Measurements from ENCODE around the gene HIGD1C.

DNA sequence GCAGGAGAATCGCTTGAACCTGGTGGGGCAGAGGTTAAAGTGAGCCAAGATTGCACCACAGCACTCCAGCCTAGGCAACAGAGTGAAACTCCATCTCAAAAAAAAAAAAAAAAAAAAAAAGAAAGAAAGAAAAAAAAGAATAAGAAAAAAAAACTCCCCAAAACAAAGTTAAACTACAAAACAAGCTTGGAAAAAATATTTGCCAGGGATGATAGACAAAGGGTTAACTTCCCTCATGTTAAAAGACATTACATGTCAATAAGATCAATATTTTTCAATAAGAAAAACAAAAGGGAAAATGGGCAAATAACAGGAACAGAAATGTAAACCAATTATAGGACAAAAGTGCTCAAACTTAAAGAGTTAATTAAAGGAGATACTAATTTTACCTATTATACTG lies 26.4 kb upstream of the HIGD1C start:
- TF ChIP-seq, protein P1, sequence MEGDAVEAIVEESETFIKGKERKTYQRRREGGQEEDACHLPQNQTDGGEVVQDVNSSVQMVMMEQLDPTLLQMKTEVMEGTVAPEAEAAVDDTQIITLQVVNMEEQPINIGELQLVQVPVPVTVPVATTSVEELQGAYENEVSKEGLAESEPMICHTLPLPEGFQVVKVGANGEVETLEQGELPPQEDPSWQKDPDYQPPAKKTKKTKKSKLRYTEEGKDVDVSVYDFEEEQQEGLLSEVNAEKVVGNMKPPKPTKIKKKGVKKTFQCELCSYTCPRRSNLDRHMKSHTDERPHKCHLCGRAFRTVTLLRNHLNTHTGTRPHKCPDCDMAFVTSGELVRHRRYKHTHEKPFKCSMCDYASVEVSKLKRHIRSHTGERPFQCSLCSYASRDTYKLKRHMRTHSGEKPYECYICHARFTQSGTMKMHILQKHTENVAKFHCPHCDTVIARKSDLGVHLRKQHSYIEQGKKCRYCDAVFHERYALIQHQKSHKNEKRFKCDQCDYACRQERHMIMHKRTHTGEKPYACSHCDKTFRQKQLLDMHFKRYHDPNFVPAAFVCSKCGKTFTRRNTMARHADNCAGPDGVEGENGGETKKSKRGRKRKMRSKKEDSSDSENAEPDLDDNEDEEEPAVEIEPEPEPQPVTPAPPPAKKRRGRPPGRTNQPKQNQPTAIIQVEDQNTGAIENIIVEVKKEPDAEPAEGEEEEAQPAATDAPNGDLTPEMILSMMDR (IDR thresholded peaks at IDR 0.05): no peak
- TF ChIP-seq POLR2A (IDR thresholded peaks at IDR 0.05): no peak
